OCI-LY1 (cell line): Measurements from ENCODE around the gene RNASE8.

ENCODE experiments used
- H2AFZ ChIP-seq: fragments of 200-600 bp; sonication (generic), shearing (Covaris generic); 2 replicates; pipeline ENCODE4 v1.6.0; 2014; ENCODE audit warnings: antibody characterized with exemption, mild to moderate bottlenecking, low read length
- H3F3A ChIP-seq: fragments of 200-600 bp; sonication (generic), shearing (Covaris generic); 2 replicates; pipeline ENCODE4 v1.6.0; 2014; ENCODE audit warnings: mild to moderate bottlenecking, antibody characterized with exemption, low read length, moderate library complexity; ENCODE audit not compliant: insufficient read depth
- H3K27ac ChIP-seq: fragments of 200-600 bp; sonication (generic); 2 replicates; pipeline ENCODE4 v1.5.1; 2014; ENCODE audit warnings: low read length, mixed run types, mild to moderate bottlenecking, low read depth; ENCODE audit not compliant: poor library complexity, severe bottlenecking
- H3K27me3 ChIP-seq: fragments of 200-600 bp; sonication (generic); 2 replicates; pipeline ENCODE4 v1.6.0; 2014; ENCODE audit warnings: antibody characterized with exemption, mild to moderate bottlenecking, low read length, moderate library complexity; ENCODE audit not compliant: insufficient read depth
- H3K36me3 ChIP-seq: fragments of 200-600 bp; sonication (generic); 2 replicates; pipeline ENCODE4 v1.6.1; 2014; ENCODE audit warnings: mild to moderate bottlenecking, antibody characterized with exemption, low read length, moderate library complexity, mixed read lengths; ENCODE audit not compliant: insufficient read depth
- H3K4me1 ChIP-seq: fragments of 200-600 bp; sonication (generic); 2 replicates; pipeline ENCODE4 v1.5.1; 2014; ENCODE audit warnings: mild to moderate bottlenecking, low read length, moderate library complexity; ENCODE audit not compliant: insufficient read depth, severe bottlenecking
- H3K4me2 ChIP-seq: fragments of 200-600 bp; sonication (generic), shearing (Covaris generic); 2 replicates; pipeline ENCODE4 v1.6.1; 2014; ENCODE audit warnings: low read length
- H3K4me3 ChIP-seq: fragments of 200-600 bp; sonication (generic); 2 replicates; pipeline ENCODE4 v1.5.1; 2014; ENCODE audit warnings: low read length, low read depth, mild to moderate bottlenecking, mixed read lengths; ENCODE audit not compliant: poor library complexity, severe bottlenecking
- H3K79me2 ChIP-seq: fragments of 200-600 bp; shearing (Covaris generic); 2 replicates; pipeline ENCODE4 v1.6.1; 2016; ENCODE audit warnings: mixed run types, low read length, mixed read lengths; ENCODE audit not compliant: insufficient read depth
- H3K9ac ChIP-seq: fragments of 200-600 bp; sonication (generic), shearing (Covaris generic); 2 replicates; pipeline ENCODE4 v1.6.1; 2014; ENCODE audit warnings: mild to moderate bottlenecking, low read length, mixed read lengths
- H3K9me2 ChIP-seq: fragments of 200-600 bp; sonication (generic), shearing (Covaris generic); 2 replicates; pipeline ENCODE4 v1.6.1; 2014; ENCODE audit warnings: low read depth, mild to moderate bottlenecking, low read length, mixed read lengths
- H3K9me3 ChIP-seq: fragments of 200-600 bp; shearing (Covaris generic); 2 replicates; pipeline ENCODE4 v1.6.1; 2014; ENCODE audit warnings: low read length, mixed read lengths
- H4K20me1 ChIP-seq: fragments of 200-600 bp; sonication (generic), shearing (Covaris generic); 2 replicates; pipeline ENCODE4 v1.6.0; 2016; ENCODE audit warnings: mild to moderate bottlenecking, low read length; ENCODE audit not compliant: insufficient read depth
- CTCF ChIP-seq: fragments of 200-600 bp; sonication (generic), shearing (Covaris generic); IDR thresholded peaks from 2 replicates; pipeline ENCODE4 v1.5.1; 2017; ENCODE audit warnings: mild to moderate bottlenecking, antibody characterized with exemption, low read length, moderate library complexity, mixed read lengths
- EZH2 ChIP-seq: fragments of 200-600 bp; sonication (generic), shearing (Covaris generic); IDR thresholded peaks from 2 replicates; pipeline ENCODE4 v1.8.0; 2017; ENCODE audit warnings: borderline replicate concordance, mixed run types, mild to moderate bottlenecking, antibody characterized with exemption, low read length, moderate library complexity, mixed read lengths

Gene RNASE8

GRCh38 chr14:21089877-21090193 is 32.2 kb downstream of the RNASE8 start:
- Histone ChIP-seq H3K27ac (no peak overlapping the region), H3K9ac (no peak overlapping the region), H3K79me2 (no peaks in the 10 kb centered on the region), H3K9me3 (no peaks in the 10 kb centered on the region), H2AFZ (no peak overlapping the region), H3K36me3 (no peaks in the 10 kb centered on the region), H3K9me2 (no peaks in the 10 kb centered on the region), H4K20me1 (no peaks in the 10 kb centered on the region), H3K4me1 (peaks cover 4% of the 10 kb centered on the region), H3K4me2 (no peak overlapping the region), H3K4me3 (no peak overlapping the region), H3F3A (no peaks in the 10 kb centered on the region), H3K27me3 (no peaks in the 10 kb centered on the region)
- TF ChIP-seq EZH2 (no peak), CTCF (no peak)

- H3F3A ChIP-seq: no peaks in the 10 kb centered on the region
- H3K4me2 ChIP-seq: no peak overlapping the region
- TF ChIP-seq EZH2 (no peak), CTCF (peak; percentile 53)
- peaks cover 4% of the 10 kb centered on the region for H3K4me1 ChIP-seq
- no peaks in the 10 kb centered on the region for H3K27me3 ChIP-seq
- H3K4me3 ChIP-seq: no peak overlapping the region
- H3K79me2 ChIP-seq: no peaks in the 10 kb centered on the region
- H4K20me1 ChIP-seq: no peaks in the 10 kb centered on the region
- no peaks in the 10 kb centered on the region for H3K9me3 ChIP-seq
- H3K27ac ChIP-seq: no peak overlapping the region
- H3K9ac ChIP-seq: no peak overlapping the region
- no peaks in the 10 kb centered on the region for H3K36me3 ChIP-seq
- H2AFZ ChIP-seq: no peak overlapping the region
- no peaks in the 10 kb centered on the region for H3K9me2 ChIP-seq
Observed at GRCh38 chr14:21090194-21090939, 32.7 kb downstream of the RNASE8 start.

GRCh38 chr14:21090940-21091663 is 33.5 kb downstream of the RNASE8 start:
- Histone ChIP-seq H3K9ac (no peak overlapping the region), H3K9me3 (no peaks in the 10 kb centered on the region), H3K36me3 (no peaks in the 10 kb centered on the region), H3K4me1 (peaks cover 4% of the 10 kb centered on the region), H3K27ac (no peak overlapping the region), H3K27me3 (no peaks in the 10 kb centered on the region), H2AFZ (no peak overlapping the region), H3K4me3 (no peak overlapping the region), H3F3A (no peaks in the 10 kb centered on the region), H4K20me1 (no peaks in the 10 kb centered on the region), H3K9me2 (no peaks in the 10 kb centered on the region), H3K4me2 (no peak overlapping the region), H3K79me2 (no peaks in the 10 kb centered on the region)
- no peak for TF ChIP-seq CTCF
- TF ChIP-seq EZH2: no peak
